AG08396 (cell line): Measurements from ENCODE around the gene GALNT18.

Experiments
- DNase-seq: peaks from one replicate; pipeline ENCODE4 v3.0.0; 2012; ENCODE audit warnings: low spot score, mixed read lengths

GALNT18 gene

GRCh38 chr11:11587122-11587521 lies 34.7 kb downstream of the GALNT18 start:
- DNase-seq = no peak

- DNase-seq = no peak
These were observed 35.3 kb downstream of the GALNT18 start for GRCh38 chr11:11586465-11586864.

- DNase-seq = no peak
These were observed 36.9 kb downstream of the GALNT18 start for GRCh38 chr11:11584937-11585336.

GRCh38 chr11:11584530-11584810 lies 37.3 kb downstream of the GALNT18 start:
- peak; percentile 67 for DNase-seq

GRCh38 chr11:11583801-11584529 lies 37.8 kb downstream of the GALNT18 start:
- no peak for DNase-seq

- DNase-seq = no peak
These were observed 39.6 kb downstream of the GALNT18 start for GRCh38 chr11:11582011-11582701.

GRCh38 chr11:11581481-11581880 lies 40.3 kb downstream of the GALNT18 start:
- no peak for DNase-seq

- DNase-seq = no peak
These were observed 40.9 kb downstream of the GALNT18 start for GRCh38 chr11:11580841-11581411.

GRCh38 chr11:11580012-11580411 lies 41.8 kb downstream of the GALNT18 start:
- DNase-seq = no peak

- no peak for DNase-seq
These were observed 42.5 kb downstream of the GALNT18 start for GRCh38 chr11:11579012-11579988.

GRCh38 chr11:11577932-11578911 lies 43.6 kb downstream of the GALNT18 start:
- no peak for DNase-seq

GRCh38 chr11:11577251-11577855 lies 44.5 kb downstream of the GALNT18 start:
- DNase-seq = no peak

GRCh38 chr11:11574373-11575287 lies 47.2 kb downstream of the GALNT18 start:
- DNase-seq = no peak

GRCh38 chr11:11572386-11572785 lies 49.4 kb downstream of the GALNT18 start:
- DNase-seq = peak; percentile 63

- DNase-seq = no peak
These were observed 49.9 kb downstream of the GALNT18 start for GRCh38 chr11:11571893-11572292.

GRCh38 chr11:11570823-11571222 lies 51.0 kb downstream of the GALNT18 start:
- no peak for DNase-seq

GRCh38 chr11:11569936-11570491 lies 51.8 kb downstream of the GALNT18 start:
- peak; percentile 43 for DNase-seq

- DNase-seq = no peak
These were observed 53.1 kb downstream of the GALNT18 start for GRCh38 chr11:11568651-11569229.
